HUDEP-2 (cell line): ENCODE measurements around the gene SP2.

Experiments
- DNase-seq, 76 experiments: peaks; one replicate each; lab custom pipeline; 2025; ENCODE audit not compliant: unreplicated experiment in 76 of 76; lab: John Stamatoyannopoulos, UW

Gene SP2

GRCh38 chr17:47946516-47946915 lies 50.5 kb downstream of the SP2 start:
- no peak for DNase-seq

- peak in 72 of 76 experiments; percentile 14 to 90 (median 69) for DNase-seq
Observed at GRCh38 chr17:47946929-47947397, 50.9 kb downstream of the SP2 start.

- DNase-seq, result no peak
Observed at GRCh38 chr17:47948706-47949196, 52.7 kb downstream of the SP2 start.

GRCh38 chr17:47949197-47949759 lies 53.2 kb downstream of the SP2 start:
- DNase-seq, result peak in 72 of 76 experiments; percentile 17 to 92 (median 77)

GRCh38 chr17:47949946-47950345 lies 53.9 kb downstream of the SP2 start:
- DNase-seq, result peak in 3 of 76 experiments; percentile 11 to 22 (median 16)

- DNase-seq, result no peak
Observed at GRCh38 chr17:47950448-47950847, 54.4 kb downstream of the SP2 start.

GRCh38 chr17:47952171-47953021 lies 56.4 kb downstream of the SP2 start:
- no peak for DNase-seq

- no peak for DNase-seq
Observed at GRCh38 chr17:47953909-47954308, 57.9 kb downstream of the SP2 start.

- no peak for DNase-seq
Observed at GRCh38 chr17:47955497-47956461, 59.7 kb downstream of the SP2 start.

GRCh38 chr17:47956791-47957590 lies 61.0 kb downstream of the SP2 start:
- no peak for DNase-seq

- DNase-seq, result no peak
Observed at GRCh38 chr17:47957591-47958490, 61.8 kb downstream of the SP2 start, which contains the start of gene PRR15L. Gene PRR15L (minus strand): TSS chr17:47957883. CDS start chr17:47953234, 4,649 bp downstream.

GRCh38 chr17:47959825-47960655 lies 64.0 kb downstream of the SP2 start:
- DNase-seq, result no peak

- no peak for DNase-seq
Observed at GRCh38 chr17:47961406-47961805, 65.4 kb downstream of the SP2 start.

GRCh38 chr17:47962901-47963300 lies 66.9 kb downstream of the SP2 start:
- DNase-seq, result no peak

- no peak for DNase-seq
Observed at GRCh38 chr17:47964856-47965255, 68.8 kb downstream of the SP2 start.

GRCh38 chr17:47966079-47966519 lies 70.1 kb downstream of the SP2 start:
- DNase-seq, result no peak

- no peak for DNase-seq
Observed at GRCh38 chr17:47967607-47968252, 71.7 kb downstream of the SP2 start.
